Inferior parietal cortex (tissue), 1 donor: ENCODE data around the gene CCDC188.

Source experiments
- DNase-seq: peaks from one replicate; pipeline ENCODE4 v3.0.0-alpha.2; 2016; ENCODE audit errors: extremely low spot score

The CCDC188 gene

GRCh38 chr22:20185750-20186149 is 34.9 kb upstream of the CCDC188 start:
- no peak for DNase-seq

- no peak for DNase-seq
Observed at GRCh38 chr22:20184501-20185165, 33.8 kb upstream of the CCDC188 start.

- no peak for DNase-seq
Observed at GRCh38 chr22:20183823-20184222, 33.0 kb upstream of the CCDC188 start.

GRCh38 chr22:20183101-20183500 is 32.2 kb upstream of the CCDC188 start:
- DNase-seq = no peak

- DNase-seq = no peak
Observed at GRCh38 chr22:20182365-20182764, 31.5 kb upstream of the CCDC188 start.

GRCh38 chr22:20181884-20182236 is 31.0 kb upstream of the CCDC188 start:
- no peak for DNase-seq

GRCh38 chr22:20181194-20181883 is 30.5 kb upstream of the CCDC188 start:
- DNase-seq = no peak

- DNase-seq = no peak
Observed at GRCh38 chr22:20180640-20181039, 29.8 kb upstream of the CCDC188 start.

- no peak for DNase-seq
Observed at GRCh38 chr22:20180245-20180630, 29.4 kb upstream of the CCDC188 start.

- no peak for DNase-seq
Observed at GRCh38 chr22:20179455-20180244, 28.8 kb upstream of the CCDC188 start.

- no peak for DNase-seq
Observed at GRCh38 chr22:20178915-20179227, 28.0 kb upstream of the CCDC188 start.

GRCh38 chr22:20178075-20178914 is 27.4 kb upstream of the CCDC188 start:
- DNase-seq = no peak

GRCh38 chr22:20177217-20177911 is 26.5 kb upstream of the CCDC188 start:
- DNase-seq = no peak

GRCh38 chr22:20176421-20177085 is 25.7 kb upstream of the CCDC188 start:
- DNase-seq = no peak

- DNase-seq = no peak
Observed at GRCh38 chr22:20175597-20175900, 24.7 kb upstream of the CCDC188 start.

- DNase-seq = no peak
Observed at GRCh38 chr22:20174785-20175596, 24.1 kb upstream of the CCDC188 start.

- no peak for DNase-seq
Observed at GRCh38 chr22:20173772-20174171, 22.9 kb upstream of the CCDC188 start.

- no peak for DNase-seq
Observed at GRCh38 chr22:20173246-20173645, 22.4 kb upstream of the CCDC188 start.

GRCh38 chr22:20172141-20172613 is 21.3 kb upstream of the CCDC188 start:
- DNase-seq = no peak
